OCI-LY7 (cell line): ENCODE data around the gene ZNF780B. TPM values are rescaled to one million over a fixed set of nuclear protein-coding genes. Genes with fewer than 3 reads are reported as not detected.

Experiments
- BruUV-seq: library from RNA; stranded (reverse); fragments of 400-500 nt; replicated peaks from 2 replicates; lab custom pipeline; 2021; lab: Mats Ljungman, UMichigan
- CTCF ChIA-PET: fragments of 300-600 bp; sonication (Branson Sonifier 250); formaldehyde crosslinking; loops from one replicate; lab custom pipeline; 2022; ENCODE audit warnings: antibody characterized with exemption; ENCODE audit not compliant: unreplicated experiment; lab: Charles Lee
- POLR2A ChIA-PET: fragments of 300-600 bp; sonication (Branson Sonifier 250); formaldehyde crosslinking; loops from one replicate; lab custom pipeline; 2022; ENCODE audit warnings: antibody characterized with exemption; lab: Charles Lee
- DNase-seq: peaks from one replicate; pipeline ENCODE4 v3.0.0-alpha.2; 2015; ENCODE audit warnings: low spot score
- H2AFZ ChIP-seq: fragments of 200-600 bp; sonication (generic), shearing (Covaris generic); 2 replicates; pipeline ENCODE4 v1.6.1; 2014; ENCODE audit warnings: mild to moderate bottlenecking, antibody characterized with exemption, low read length, moderate library complexity
- H3K27ac ChIP-seq: fragments of 200-600 bp; sonication (generic); 2 replicates; pipeline ENCODE4 v1.5.1; 2014; ENCODE audit warnings: mixed run types, low read depth, mild to moderate bottlenecking, moderate library complexity, low read length, inconsistent platforms; ENCODE audit not compliant: poor library complexity, severe bottlenecking
- H3K36me3 ChIP-seq: fragments of 200-600 bp; sonication (generic); 2 replicates; pipeline ENCODE4 v1.6.1; 2014; ENCODE audit warnings: mild to moderate bottlenecking, antibody characterized with exemption, low read length, moderate library complexity, mixed read lengths; ENCODE audit not compliant: insufficient read depth
- H3K4me1 ChIP-seq: fragments of 200-600 bp; sonication (generic); 2 replicates; pipeline ENCODE4 v1.5.1; 2014; ENCODE audit warnings: mild to moderate bottlenecking, low read length; ENCODE audit not compliant: insufficient read depth, poor library complexity, severe bottlenecking
- H3K4me2 ChIP-seq: fragments of 200-600 bp; sonication (generic); 2 replicates; pipeline ENCODE4 v1.6.1; 2014; ENCODE audit warnings: mild to moderate bottlenecking, low read length
- H3K4me3 ChIP-seq: fragments of 200-600 bp; sonication (generic); 2 replicates; pipeline ENCODE4 v1.5.1; 2014; ENCODE audit warnings: mild to moderate bottlenecking, low read depth, low read length; ENCODE audit not compliant: poor library complexity, severe bottlenecking
- H3K79me2 ChIP-seq: fragments of 200-600 bp; sonication (generic); 2 replicates; pipeline ENCODE4 v1.6.1; 2016; ENCODE audit warnings: low read depth, mild to moderate bottlenecking, low read length, moderate library complexity, mixed read lengths; ENCODE audit not compliant: insufficient read depth
- H3K9me2 ChIP-seq: fragments of 200-600 bp; sonication (generic); 2 replicates; pipeline ENCODE4 v1.6.1; 2016; ENCODE audit warnings: mild to moderate bottlenecking, low read length, mixed read lengths; ENCODE audit not compliant: insufficient read depth
- H3K9me3 ChIP-seq: fragments of 200-600 bp; sonication (generic); 2 replicates; pipeline ENCODE4 v1.6.1; 2014; ENCODE audit warnings: mild to moderate bottlenecking, mixed run types, low read length, mixed read lengths
- H4K20me1 ChIP-seq: fragments of 200-600 bp; sonication (generic); 2 replicates; pipeline ENCODE4 v1.6.1; 2014; ENCODE audit warnings: mild to moderate bottlenecking, antibody characterized with exemption, low read length, moderate library complexity, mixed read lengths; ENCODE audit not compliant: insufficient read depth
- CTCF ChIP-seq: fragments of 200-600 bp; sonication (generic); conservative IDR thresholded peaks from 2 replicates; pipeline ENCODE4 v1.5.1; 2014; ENCODE audit warnings: mild to moderate bottlenecking, antibody characterized with exemption, low read length, moderate library complexity, mixed read lengths
- EZH2phosphoT487 ChIP-seq: fragments of 200-600 bp; sonication (generic); IDR thresholded peaks from 2 replicates; pipeline ENCODE4 v1.6.1; 2018; ENCODE audit warnings: low read depth, borderline replicate concordance, mild to moderate bottlenecking, mixed run types, antibody characterized with exemption, low read length, moderate library complexity, mixed read lengths
- intact Hi-C: fragments of 100-400 bp; cut with micrococcal nuclease; formaldehyde crosslinking; loops from one replicate; pipeline ENCODE4 v1.10.0; 2022; ENCODE audit not compliant: unreplicated experiment
- total RNA-seq, 2 experiments: library from RNA; depleted of rRNA in 1 of 2; stranded (reverse); fragments of >200 nt in 1 of 2; shearing (Covaris generic) in 1 of 2; gene quantifications; 2 replicates each; pipeline ENCODE4 v1.2.3, GENCODE V29; 2014 to 2022

The ZNF780B gene
- total RNA-seq, 2 experiments from 2014 or later = 27.5 to 27.9 TPM

GRCh38 chr19:39993605-39994004 is 62.4 kb downstream of the ZNF780B start:
- Histone ChIP-seq H3K79me2 (peaks cover 18% of the 10 kb centered on the region; the same call in 1 of the 2 replicates), H2AFZ (no peak overlapping the region), H3K27ac (no peak overlapping the region), H3K9me2 (no peaks in the 10 kb centered on the region), H4K20me1 (no peaks in the 10 kb centered on the region), H3K4me1 (peaks cover 16% of the 10 kb centered on the region), H3K4me2 (no peak overlapping the region), H3K36me3 (peaks cover 17% of the 10 kb centered on the region; the same call in 1 of the 2 replicates), H3K4me3 (no peak overlapping the region), H3K9me3 (peaks cover 28% of the 10 kb centered on the region; the same call in 1 of the 2 replicates)
- intact Hi-C loops = no loop called here
- ChIA-PET CTCF (no interaction called here), POLR2A (no interaction called here)
- BruUV-seq = no TSS peak
- TF ChIP-seq EZH2phosphoT487 = no peak
- TF ChIP-seq CTCF = no peak
- no peak for DNase-seq

- DNase-seq = no peak
- Histone ChIP-seq H4K20me1 (no peaks in the 10 kb centered on the region), H3K9me3 (peaks cover 50% of the 10 kb centered on the region), H3K79me2 (peaks cover 11% of the 10 kb centered on the region; the same call in 1 of the 2 replicates), H2AFZ (no peak overlapping the region), H3K27ac (no peak overlapping the region), H3K4me2 (no peak overlapping the region), H3K36me3 (peaks cover 23% of the 10 kb centered on the region), H3K9me2 (no peaks in the 10 kb centered on the region), H3K4me1 (no peaks in the 10 kb centered on the region), H3K4me3 (no peak overlapping the region)
- ChIA-PET CTCF (no interaction called here), POLR2A (no interaction called here)
- no TSS peak for BruUV-seq
- TF ChIP-seq EZH2phosphoT487 = no peak
- TF ChIP-seq CTCF = no peak
- intact Hi-C loops = no loop called here
These were observed 68.4 kb downstream of the ZNF780B start for GRCh38 chr19:39987596-39987995.

- Histone ChIP-seq H3K4me1 (no peaks in the 10 kb centered on the region), H4K20me1 (no peaks in the 10 kb centered on the region), H3K27ac (no peak overlapping the region), H3K36me3 (peaks cover 27% of the 10 kb centered on the region), H2AFZ (no peak overlapping the region), H3K4me3 (no peak overlapping the region), H3K4me2 (no peak overlapping the region), H3K9me2 (no peaks in the 10 kb centered on the region), H3K9me3 (peaks cover 53% of the 10 kb centered on the region), H3K79me2 (peaks cover 11% of the 10 kb centered on the region; the same call in 1 of the 2 replicates)
- BruUV-seq = no TSS peak
- ChIA-PET POLR2A (no interaction called here), CTCF (no interaction called here)
- intact Hi-C loops = no loop called here
- no peak for DNase-seq
- no peak for TF ChIP-seq CTCF
- no peak for TF ChIP-seq EZH2phosphoT487
These were observed 68.9 kb downstream of the ZNF780B start for GRCh38 chr19:39987167-39987566.
